ENCODE data around the gene MYDGF. TPM values are rescaled to one million over a fixed set of nuclear protein-coding genes. Genes with fewer than 3 reads are reported as not detected.

MYDGF gene
- polyA plus RNA-seq, 1 donor from 2014 or later = 73.2 TPM

DNA sequence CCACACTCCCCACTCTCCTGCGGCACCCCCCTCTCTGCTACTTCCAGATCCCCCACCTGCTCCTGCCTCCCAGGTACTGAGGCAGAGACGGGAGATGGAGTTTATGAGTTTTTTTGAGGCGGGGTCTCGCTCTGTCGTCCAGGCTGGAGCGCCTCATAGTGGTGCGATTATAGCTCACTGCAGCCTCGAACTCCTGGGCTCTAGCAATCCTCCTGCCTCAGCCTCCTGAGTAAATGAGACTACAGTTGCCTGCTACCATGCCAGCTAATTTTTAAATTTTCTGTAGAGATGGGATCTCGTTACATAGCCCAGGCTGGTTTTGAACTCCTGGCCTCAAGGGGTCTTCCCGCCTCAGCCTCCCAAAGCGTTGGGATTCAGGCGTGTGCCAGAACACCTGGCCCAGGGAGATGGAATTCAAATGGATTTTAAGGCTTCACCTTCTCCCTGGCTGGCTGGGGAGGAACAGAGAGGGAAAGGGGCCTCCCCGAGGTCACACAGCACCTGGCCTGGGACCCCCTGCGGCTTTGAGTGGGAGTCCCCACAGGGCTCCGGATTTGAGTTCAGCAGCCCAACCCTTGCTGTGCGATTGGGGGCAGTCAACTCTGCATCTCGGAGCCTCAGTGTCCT lies 50.4 kb downstream of the MYDGF start:
- no peaks in the 10 kb centered on the region for H3K9me3 ChIP-seq (ENCODE audit: low read length)
- H4K20me1 ChIP-seq (ENCODE audit: insufficient read depth) = no peaks in the 10 kb centered on the region
- H3K9ac ChIP-seq (ENCODE audit: low read length) = no peak overlapping the region
- H3K4me2 ChIP-seq (ENCODE audit: low read length) = no peak overlapping the region
- no peak overlapping the region for H3K4me3 ChIP-seq (ENCODE audit: low read length)
- H2AFZ ChIP-seq (ENCODE audit: low read depth, low read length) = no peak overlapping the region
- H3K27me3 ChIP-seq (ENCODE audit: insufficient read depth, low read depth, low read length) = no peaks in the 10 kb centered on the region
- no peaks in the 10 kb centered on the region for H3K9me2 ChIP-seq (ENCODE audit: insufficient read depth, low read length)
- H3F3A ChIP-seq (ENCODE audit: insufficient read depth, low read length, poor library complexity, severe bottlenecking) = no peaks in the 10 kb centered on the region
- no peaks in the 10 kb centered on the region for H3K36me3 ChIP-seq (ENCODE audit: insufficient read depth, low read length)
- H3K79me2 ChIP-seq (replicated peaks; ENCODE audit: insufficient read depth, low read length) = no peaks in the 10 kb centered on the region
- TF ChIP-seq SMC3 (conservative IDR thresholded peaks at IDR 0.05; ENCODE audit: poor library complexity) (no peak), TAF1 (IDR thresholded peaks at IDR 0.05; ENCODE audit: low read depth) (no peak)
- TF ChIP-seq, protein P1, sequence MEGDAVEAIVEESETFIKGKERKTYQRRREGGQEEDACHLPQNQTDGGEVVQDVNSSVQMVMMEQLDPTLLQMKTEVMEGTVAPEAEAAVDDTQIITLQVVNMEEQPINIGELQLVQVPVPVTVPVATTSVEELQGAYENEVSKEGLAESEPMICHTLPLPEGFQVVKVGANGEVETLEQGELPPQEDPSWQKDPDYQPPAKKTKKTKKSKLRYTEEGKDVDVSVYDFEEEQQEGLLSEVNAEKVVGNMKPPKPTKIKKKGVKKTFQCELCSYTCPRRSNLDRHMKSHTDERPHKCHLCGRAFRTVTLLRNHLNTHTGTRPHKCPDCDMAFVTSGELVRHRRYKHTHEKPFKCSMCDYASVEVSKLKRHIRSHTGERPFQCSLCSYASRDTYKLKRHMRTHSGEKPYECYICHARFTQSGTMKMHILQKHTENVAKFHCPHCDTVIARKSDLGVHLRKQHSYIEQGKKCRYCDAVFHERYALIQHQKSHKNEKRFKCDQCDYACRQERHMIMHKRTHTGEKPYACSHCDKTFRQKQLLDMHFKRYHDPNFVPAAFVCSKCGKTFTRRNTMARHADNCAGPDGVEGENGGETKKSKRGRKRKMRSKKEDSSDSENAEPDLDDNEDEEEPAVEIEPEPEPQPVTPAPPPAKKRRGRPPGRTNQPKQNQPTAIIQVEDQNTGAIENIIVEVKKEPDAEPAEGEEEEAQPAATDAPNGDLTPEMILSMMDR (IDR thresholded peaks at IDR 0.05; ENCODE audit: poor library complexity, severe bottlenecking) = peak; percentile 28
- H3K27ac ChIP-seq (ENCODE audit: low read length) = no peak overlapping the region

DNA sequence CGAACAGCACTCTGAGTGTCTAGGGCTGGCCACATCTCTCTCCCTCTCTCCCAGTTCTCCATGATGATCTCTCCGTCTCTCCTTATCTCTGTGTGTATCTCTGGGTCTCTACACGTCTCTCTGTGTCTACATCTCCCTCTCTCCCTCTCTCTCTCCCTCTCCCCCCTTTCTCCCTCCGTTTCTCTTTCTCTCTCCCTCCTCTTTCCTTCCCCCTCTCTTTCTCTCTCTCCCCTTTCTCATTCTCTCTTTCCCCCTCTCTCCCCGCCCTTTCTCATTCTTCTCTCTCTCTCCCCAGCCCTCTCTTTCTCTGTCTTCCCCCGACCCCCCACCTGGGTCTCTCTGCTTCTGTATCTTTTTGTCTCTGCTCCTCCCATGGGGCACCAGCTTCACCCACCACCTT lies 52.1 kb downstream of the MYDGF start:
- no peaks in the 10 kb centered on the region for H3K36me3 ChIP-seq (ENCODE audit: insufficient read depth, low read length)
- H4K20me1 ChIP-seq (ENCODE audit: insufficient read depth) = no peaks in the 10 kb centered on the region
- H3K9ac ChIP-seq (ENCODE audit: low read length) = no peak overlapping the region
- H3F3A ChIP-seq (ENCODE audit: insufficient read depth, low read length, poor library complexity, severe bottlenecking) = no peaks in the 10 kb centered on the region
- TF ChIP-seq TAF1 (IDR thresholded peaks at IDR 0.05; ENCODE audit: low read depth) (no peak), EZH2 (IDR thresholded peaks at IDR 0.05; ENCODE audit: borderline replicate concordance, insufficient read depth, low read length, poor library complexity, severe bottlenecking) (no peak), EP300 (conservative IDR thresholded peaks at IDR 0.05; ENCODE audit: poor library complexity, severe bottlenecking) (no peak)
- no peaks in the 10 kb centered on the region for H3K27me3 ChIP-seq (ENCODE audit: insufficient read depth, low read depth, low read length)
- H3K79me2 ChIP-seq (replicated peaks; ENCODE audit: insufficient read depth, low read length) = no peaks in the 10 kb centered on the region
- no peak overlapping the region for H3K4me2 ChIP-seq (ENCODE audit: low read length)
- H2AFZ ChIP-seq (ENCODE audit: low read depth, low read length) = no peak overlapping the region
- H3K9me2 ChIP-seq (ENCODE audit: insufficient read depth, low read length) = no peaks in the 10 kb centered on the region
- no peak overlapping the region for H3K4me3 ChIP-seq (ENCODE audit: low read length)
- no peak overlapping the region for H3K27ac ChIP-seq (ENCODE audit: low read length)
- no peaks in the 10 kb centered on the region for H3K9me3 ChIP-seq (ENCODE audit: low read length)

DNA sequence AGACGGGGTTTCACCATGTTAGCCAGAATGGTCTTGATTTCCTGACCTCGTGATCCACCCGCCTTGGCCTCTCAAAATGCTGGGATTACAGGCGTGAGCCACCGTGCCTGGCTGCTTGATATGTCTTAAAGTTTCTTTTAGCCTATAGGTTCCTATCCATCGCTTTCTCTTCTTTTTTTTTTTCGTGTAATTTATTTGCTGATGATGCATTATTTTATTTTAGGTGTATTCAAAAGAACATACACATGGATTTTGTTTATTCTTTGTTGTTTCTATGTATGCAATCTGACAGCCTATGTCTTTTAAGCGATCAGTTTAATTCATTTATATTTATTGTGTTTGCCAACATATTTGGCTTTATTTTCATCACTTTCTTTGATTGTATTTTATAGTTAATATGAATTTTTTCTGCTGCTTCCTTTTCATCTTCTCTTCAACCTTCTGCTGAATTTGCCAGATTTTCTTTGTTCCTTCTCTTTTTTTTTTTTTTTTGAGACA lies 56.8 kb downstream of the MYDGF start:
- Histone ChIP-seq H4K20me1 (ENCODE audit: insufficient read depth) (no peaks in the 10 kb centered on the region), H3K27ac (ENCODE audit: low read length) (no peak overlapping the region), H2AFZ (ENCODE audit: low read depth, low read length) (no peak overlapping the region)

More for the DNA sequence above, 56.8 kb downstream of the MYDGF start:
- Histone ChIP-seq H3K9me2 (ENCODE audit: insufficient read depth, low read length) (no peaks in the 10 kb centered on the region), H3K4me2 (ENCODE audit: low read length) (no peak overlapping the region), H3K9me3 (ENCODE audit: low read length) (no peaks in the 10 kb centered on the region), H3K9ac (ENCODE audit: low read length) (no peak overlapping the region), H3F3A (ENCODE audit: insufficient read depth, low read length, poor library complexity, severe bottlenecking) (no peaks in the 10 kb centered on the region), H3K79me2 (replicated peaks; ENCODE audit: insufficient read depth, low read length) (no peaks in the 10 kb centered on the region), H3K36me3 (ENCODE audit: insufficient read depth, low read length) (no peaks in the 10 kb centered on the region), H3K27me3 (ENCODE audit: insufficient read depth, low read depth, low read length) (no peaks in the 10 kb centered on the region), H3K4me3 (ENCODE audit: low read length) (no peak overlapping the region)
- TF ChIP-seq MXI1 (conservative IDR thresholded peaks at IDR 0.05; ENCODE audit: poor library complexity, severe bottlenecking) (no peak), RAD21 (conservative IDR thresholded peaks at IDR 0.05) (no peak), POLR2AphosphoS5 (IDR thresholded peaks at IDR 0.05) (no peak), TAF1 (IDR thresholded peaks at IDR 0.05; ENCODE audit: low read depth) (no peak)
- TF ChIP-seq, protein P2, sequence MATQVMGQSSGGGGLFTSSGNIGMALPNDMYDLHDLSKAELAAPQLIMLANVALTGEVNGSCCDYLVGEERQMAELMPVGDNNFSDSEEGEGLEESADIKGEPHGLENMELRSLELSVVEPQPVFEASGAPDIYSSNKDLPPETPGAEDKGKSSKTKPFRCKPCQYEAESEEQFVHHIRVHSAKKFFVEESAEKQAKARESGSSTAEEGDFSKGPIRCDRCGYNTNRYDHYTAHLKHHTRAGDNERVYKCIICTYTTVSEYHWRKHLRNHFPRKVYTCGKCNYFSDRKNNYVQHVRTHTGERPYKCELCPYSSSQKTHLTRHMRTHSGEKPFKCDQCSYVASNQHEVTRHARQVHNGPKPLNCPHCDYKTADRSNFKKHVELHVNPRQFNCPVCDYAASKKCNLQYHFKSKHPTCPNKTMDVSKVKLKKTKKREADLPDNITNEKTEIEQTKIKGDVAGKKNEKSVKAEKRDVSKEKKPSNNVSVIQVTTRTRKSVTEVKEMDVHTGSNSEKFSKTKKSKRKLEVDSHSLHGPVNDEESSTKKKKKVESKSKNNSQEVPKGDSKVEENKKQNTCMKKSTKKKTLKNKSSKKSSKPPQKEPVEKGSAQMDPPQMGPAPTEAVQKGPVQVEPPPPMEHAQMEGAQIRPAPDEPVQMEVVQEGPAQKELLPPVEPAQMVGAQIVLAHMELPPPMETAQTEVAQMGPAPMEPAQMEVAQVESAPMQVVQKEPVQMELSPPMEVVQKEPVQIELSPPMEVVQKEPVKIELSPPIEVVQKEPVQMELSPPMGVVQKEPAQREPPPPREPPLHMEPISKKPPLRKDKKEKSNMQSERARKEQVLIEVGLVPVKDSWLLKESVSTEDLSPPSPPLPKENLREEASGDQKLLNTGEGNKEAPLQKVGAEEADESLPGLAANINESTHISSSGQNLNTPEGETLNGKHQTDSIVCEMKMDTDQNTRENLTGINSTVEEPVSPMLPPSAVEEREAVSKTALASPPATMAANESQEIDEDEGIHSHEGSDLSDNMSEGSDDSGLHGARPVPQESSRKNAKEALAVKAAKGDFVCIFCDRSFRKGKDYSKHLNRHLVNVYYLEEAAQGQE (IDR thresholded peaks at IDR 0.05; ENCODE audit: borderline replicate concordance) = no peak
